ENCODE data around the gene PPP1R9B.

DNA sequence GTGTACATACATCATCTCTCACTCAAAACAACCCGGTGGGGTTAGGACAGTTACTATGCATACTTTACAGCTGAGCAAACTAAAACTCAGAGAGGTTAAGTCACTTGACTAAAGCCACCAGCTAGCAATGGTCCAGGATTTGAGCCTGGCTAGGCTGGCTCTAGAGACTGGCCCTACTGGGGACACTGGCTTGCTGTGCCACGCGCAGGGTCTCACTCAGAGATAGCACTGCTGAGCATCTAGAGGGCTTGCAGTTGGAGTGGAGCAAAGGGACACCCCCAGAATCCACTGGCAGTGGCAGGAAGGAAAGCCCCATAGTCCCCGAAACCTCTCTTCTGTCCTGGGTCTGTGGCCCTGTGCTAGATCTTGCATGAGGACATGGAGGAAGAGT is 31.7 kb downstream of the PPP1R9B start:
- TF ChIP-seq POLR2AphosphoS5 (IDR thresholded peaks at IDR 0.05) (no peak), POLR2A (IDR thresholded peaks at IDR 0.05) (no peak)
- TF ChIP-seq, protein P1, sequence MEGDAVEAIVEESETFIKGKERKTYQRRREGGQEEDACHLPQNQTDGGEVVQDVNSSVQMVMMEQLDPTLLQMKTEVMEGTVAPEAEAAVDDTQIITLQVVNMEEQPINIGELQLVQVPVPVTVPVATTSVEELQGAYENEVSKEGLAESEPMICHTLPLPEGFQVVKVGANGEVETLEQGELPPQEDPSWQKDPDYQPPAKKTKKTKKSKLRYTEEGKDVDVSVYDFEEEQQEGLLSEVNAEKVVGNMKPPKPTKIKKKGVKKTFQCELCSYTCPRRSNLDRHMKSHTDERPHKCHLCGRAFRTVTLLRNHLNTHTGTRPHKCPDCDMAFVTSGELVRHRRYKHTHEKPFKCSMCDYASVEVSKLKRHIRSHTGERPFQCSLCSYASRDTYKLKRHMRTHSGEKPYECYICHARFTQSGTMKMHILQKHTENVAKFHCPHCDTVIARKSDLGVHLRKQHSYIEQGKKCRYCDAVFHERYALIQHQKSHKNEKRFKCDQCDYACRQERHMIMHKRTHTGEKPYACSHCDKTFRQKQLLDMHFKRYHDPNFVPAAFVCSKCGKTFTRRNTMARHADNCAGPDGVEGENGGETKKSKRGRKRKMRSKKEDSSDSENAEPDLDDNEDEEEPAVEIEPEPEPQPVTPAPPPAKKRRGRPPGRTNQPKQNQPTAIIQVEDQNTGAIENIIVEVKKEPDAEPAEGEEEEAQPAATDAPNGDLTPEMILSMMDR (IDR thresholded peaks at IDR 0.05), result no peak

All from breast epithelium (tissue), 3 donors.